Islet precursor cell (in vitro differentiated cells): ENCODE data around the gene NVL.

Source experiments
- DNase-seq: peaks from one replicate; pipeline ENCODE4 v3.0.0-alpha.2; 2018

The NVL gene

DNA sequence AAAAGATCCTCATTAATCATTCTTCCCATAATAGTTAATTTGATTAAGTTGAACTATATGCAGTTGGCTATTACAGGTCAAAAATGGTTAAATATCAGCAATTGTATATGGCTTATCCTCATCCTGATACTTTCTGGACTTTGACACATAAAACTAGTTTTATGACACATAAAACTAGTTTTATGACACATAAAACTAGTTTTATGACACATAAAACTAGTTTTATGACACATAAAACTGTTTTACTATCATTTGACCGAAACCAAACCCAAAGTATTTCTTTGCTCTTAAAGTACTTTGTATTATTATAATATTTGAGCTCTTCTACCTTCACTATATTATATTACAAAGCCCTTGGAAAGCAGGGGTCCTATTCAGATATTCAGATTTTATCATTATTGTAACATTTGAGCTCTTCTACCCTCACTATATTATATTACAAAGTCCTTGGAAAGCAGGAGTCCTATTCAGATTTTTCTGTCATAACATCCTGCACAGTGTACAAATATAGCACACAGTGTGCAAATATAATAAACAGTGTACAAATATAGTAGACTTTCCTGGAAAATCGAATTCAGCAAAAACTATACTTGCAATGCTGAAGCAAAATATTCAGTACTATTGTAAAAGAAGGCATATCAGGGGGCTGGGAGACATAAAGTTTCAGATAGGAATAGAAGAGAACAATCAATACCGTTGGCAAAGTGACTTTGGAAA lies 53.0 kb downstream of the NVL start:
- DNase-seq = no peak

GRCh38 chr1:224274970-224275626 lies 54.9 kb downstream of the NVL start:
- no peak for DNase-seq

DNA sequence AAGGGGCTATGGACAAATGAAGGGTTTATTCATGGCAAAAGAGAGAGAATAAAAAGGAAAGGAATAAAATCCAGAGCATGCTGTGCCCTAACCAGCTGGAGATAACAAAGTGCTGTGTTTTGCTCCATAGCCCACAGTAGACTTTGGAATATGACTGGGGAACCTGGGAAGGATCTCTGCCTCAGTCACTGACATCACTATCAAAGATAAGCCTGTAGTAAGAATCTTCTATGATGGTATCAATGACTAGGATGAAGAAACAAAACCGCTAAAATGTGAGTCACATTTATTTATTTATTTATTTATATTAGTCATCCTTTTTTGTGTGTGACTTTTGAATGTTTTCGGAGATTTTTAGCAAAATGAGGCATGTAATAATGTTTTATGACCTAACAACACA lies 56.3 kb downstream of the NVL start:
- DNase-seq = no peak

DNA sequence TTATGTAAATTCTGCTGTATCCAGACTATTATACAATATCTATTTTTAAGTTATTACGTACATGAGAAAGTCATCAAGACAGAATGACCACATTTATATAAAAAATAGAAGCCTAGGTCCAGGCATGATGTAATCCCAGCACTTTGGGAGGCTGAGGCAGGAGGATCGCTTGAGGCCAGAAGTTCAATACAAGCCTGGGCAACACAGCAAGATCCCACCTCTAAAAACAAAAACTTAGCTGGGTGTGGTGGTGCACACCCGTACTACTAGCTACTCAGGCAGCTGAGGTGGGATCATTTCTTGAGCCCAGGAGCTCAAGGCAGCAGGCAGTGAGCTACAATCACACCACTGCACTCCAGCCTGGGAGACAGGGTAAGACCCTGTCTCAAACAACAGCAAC lies 58.9 kb downstream of the NVL start:
- no peak for DNase-seq

DNA sequence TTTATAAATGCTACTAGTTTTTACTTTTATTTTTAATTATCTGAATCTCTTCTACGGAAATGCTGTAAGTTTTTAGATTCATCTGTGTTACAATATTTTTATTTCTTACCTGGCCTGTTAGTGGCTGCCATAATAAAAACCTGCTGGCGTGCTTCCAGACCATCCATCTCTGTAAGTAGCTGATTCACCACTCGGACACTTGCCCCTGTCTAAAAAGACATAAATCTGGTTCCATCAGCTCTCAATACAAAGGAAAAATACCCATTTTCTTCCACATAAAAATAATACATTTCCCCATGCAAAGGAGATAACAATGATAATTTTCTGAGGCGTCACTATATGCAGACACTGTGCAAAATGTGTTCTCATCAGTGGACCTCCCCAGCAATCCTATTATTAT lies 62.0 kb downstream of the NVL start:
- no peak for DNase-seq

DNA sequence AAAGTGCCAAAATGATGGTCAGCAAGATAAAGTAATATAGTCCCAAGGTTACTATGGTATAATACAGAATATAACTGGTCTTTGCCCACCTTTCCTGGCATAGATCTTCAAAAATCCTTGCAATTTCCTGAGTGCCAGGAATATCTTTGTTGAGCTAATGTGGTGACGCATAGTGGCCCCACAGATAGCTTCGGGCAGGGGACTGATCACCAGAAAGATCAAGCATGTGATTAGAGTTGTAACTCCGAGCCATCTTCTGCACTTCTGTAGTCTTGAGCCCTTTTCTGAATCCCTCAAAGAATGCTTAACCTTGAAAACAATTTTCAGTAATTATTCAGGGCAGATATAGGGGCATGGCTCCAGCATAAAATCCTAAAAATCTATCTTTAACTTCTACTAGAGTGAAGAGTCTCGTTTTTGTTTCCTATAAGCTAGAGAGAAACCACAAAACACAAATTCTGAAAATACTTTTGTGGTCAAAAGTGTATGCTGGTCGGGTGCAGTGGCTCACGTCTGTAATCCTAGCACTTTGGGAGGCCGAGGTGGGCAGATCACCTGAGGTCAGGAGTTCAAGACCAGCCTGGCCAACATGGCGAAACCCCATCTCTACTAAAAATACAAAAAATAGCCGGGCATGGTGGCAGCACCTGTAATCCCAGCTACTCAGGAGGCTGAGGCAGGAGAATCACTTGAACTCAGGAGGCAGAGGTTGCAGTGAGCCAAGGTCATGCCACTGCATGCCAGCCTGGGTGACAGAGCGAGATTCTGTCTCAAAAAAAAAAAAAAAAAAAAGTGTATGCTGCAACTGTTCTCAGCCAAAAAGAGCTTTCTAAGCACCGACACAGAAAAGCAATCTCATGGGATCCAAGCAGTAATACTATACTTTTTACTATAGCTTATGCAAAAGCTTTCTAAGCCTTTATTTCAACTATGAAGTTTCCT lies 62.8 kb downstream of the NVL start:
- DNase-seq = peak; percentile 71

DNA sequence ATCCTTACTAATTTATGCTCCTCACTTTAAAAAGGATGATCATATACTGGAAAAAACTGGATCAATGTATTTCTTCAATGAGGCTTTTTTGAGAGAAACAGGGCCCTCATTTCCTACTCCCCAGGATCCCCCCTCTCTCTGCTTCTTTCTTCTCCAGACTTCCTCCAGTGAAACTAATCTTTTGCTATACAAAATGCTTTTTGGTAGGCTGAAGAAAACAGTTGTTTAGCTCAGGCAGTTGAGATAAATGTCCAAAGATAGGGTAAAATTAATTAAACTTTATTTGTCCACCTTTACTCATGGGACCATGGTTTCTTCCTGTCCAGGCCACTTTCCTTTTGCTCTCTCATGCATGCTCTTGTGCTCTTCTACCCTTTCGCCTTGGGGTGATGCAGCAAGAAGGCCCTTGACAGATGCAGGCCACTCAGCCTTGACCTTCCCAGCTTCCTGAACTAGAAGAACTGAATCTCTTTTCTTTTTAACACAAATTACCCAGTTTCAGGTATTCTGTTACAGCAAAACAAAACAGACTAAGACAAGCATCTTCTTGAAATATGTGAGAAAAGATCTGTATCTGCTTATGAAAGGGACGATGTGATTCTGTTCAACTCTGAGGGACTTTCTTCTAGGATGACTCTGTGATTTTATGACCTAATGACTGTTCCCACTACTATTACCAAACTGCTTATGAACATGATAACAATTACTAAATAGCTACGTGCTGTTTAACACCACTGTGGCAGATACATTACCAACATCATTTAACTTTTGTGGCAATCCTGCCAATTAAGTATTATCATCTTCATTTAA lies 63.7 kb downstream of the NVL start:
- no peak for DNase-seq

- no peak for DNase-seq
These were observed 65.7 kb downstream of the NVL start for GRCh38 chr1:224264321-224264720.

DNA sequence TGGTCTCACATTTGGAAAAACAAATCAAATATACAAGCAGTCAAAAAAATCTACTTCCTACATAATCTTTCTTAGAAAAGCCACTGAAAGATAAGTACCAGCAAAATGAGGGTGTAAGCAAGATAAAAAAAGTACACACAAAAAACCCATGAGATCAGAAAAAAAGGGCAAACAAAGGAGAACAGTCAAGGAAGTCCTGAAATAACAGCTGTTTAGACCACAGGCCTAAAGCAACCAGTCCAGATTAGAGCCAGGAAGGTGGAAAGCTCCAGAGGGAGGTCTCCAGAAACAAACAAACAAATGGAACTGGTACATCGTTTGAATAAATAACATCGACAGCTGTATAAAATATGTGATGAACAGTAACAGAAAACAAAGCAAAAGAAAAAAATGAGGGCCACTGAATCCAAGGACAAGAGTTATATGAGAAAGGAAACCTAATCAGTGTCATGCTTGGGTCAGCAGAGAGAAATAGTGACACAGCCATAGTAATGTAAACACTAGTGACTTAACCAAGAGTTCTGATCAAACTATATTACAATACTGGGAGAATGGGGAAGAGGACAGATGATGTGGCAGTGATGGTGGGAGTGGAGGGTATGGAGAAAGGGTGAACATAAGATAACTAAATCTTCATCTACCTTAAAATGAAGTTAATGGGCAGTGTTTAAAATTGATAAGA lies 67.5 kb downstream of the NVL start:
- DNase-seq = no peak

DNA sequence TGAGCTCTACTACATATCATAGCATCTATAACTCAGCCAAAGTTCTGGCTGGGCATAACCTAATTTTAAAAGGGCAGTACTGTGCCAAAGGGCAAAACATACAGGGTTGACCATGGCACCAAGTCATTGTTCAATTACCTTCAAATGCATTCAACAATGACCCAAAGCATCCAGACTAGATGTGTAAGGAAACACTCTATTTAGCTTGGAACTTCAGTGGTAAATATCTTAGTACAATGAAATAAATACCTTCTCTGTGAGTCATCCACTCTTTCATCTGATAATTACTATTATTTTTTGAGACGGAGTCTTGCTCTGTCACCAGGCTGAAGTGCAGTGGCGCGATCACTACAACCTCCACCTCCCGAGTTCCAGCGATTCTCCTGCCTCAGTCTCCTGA lies 70.0 kb downstream of the NVL start:
- DNase-seq = no peak

DNA sequence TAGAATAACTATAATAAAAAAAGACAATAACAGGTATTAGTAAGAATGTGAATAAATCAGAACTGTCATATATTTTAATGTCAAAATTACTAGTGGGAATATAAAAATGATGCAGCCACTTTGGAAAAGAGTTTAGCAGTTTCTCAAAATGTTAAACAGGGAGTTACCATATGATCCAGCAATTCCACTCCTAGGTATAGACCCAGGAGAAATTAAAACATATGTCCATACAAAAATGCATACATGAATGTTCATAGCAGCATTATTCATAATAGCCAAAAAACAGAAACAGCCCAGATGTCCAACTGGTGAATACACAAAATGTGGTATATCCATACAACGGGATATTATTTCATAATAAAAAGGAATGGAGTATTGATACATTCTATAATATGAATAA lies 71.6 kb downstream of the NVL start:
- no peak for DNase-seq

GRCh38 chr1:224256640-224257039 lies 73.3 kb downstream of the NVL start:
- peak; percentile 59 for DNase-seq

GRCh38 chr1:224253721-224254120 lies 76.3 kb downstream of the NVL start:
- no peak for DNase-seq

- no peak for DNase-seq
These were observed 77.5 kb downstream of the NVL start for GRCh38 chr1:224252479-224252878.

DNA sequence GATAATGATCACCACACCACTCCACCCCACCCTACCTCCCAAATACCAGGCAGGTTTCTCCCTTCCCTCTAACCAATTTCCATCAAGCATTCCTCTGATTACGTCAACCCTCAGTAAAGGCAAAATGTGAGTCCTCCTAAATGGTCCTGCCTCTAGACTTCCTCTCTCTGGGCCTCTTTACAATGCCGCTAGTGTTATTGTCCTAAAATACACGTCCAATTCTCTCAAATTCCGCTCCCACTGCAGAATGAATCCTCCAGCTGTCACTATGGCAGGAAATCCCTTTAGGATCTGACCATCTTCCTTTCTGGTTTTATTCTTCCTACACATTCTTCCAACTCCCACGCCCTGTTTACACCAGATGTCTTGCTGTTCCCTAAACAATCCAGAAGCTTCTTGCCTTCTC lies 78.2 kb downstream of the NVL start:
- DNase-seq = peak; percentile 87

DNA sequence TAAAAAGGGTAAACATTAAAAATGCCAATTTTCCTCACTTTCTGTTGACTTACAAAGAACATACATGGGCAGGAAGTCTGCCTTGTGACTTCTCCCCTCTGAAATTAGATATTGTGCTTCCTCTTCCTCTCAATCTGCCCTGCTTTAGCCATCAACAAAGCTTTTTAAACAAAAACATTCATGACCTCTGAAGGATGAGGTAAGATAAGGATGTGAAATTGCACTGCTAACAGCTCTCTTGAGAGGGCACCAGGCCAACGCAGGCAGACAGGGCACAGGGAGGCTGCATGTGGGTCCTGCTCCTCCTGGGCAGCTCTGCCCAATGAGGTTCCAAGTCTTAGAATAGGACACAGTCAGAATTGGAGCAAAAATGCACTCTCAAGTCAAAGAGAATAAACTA lies 84.8 kb downstream of the NVL start:
- DNase-seq = no peak

DNA sequence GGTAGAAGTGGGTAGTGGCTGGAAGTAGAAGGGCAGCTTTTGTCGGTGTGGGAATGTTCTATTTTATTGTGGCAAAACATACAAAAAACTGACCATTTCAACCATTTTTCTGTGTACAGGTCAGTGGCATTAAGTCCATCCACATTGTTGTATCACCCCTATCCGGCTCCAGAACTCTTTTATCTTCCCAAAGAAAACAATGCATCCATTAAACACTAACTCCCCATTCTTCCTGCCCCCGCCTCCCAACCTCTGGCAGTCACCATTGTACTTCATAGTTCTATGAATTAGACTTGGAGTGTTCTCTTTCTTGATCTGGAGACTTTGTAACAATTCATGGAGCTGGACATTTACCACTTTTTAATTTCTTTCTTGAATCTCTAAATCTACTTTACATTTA lies 91.2 kb downstream of the NVL start:
- no peak for DNase-seq

- DNase-seq = no peak
These were observed 91.8 kb downstream of the NVL start for GRCh38 chr1:224238212-224238611.

- DNase-seq = no peak
These were observed 92.7 kb downstream of the NVL start for GRCh38 chr1:224237119-224237881.

DNA sequence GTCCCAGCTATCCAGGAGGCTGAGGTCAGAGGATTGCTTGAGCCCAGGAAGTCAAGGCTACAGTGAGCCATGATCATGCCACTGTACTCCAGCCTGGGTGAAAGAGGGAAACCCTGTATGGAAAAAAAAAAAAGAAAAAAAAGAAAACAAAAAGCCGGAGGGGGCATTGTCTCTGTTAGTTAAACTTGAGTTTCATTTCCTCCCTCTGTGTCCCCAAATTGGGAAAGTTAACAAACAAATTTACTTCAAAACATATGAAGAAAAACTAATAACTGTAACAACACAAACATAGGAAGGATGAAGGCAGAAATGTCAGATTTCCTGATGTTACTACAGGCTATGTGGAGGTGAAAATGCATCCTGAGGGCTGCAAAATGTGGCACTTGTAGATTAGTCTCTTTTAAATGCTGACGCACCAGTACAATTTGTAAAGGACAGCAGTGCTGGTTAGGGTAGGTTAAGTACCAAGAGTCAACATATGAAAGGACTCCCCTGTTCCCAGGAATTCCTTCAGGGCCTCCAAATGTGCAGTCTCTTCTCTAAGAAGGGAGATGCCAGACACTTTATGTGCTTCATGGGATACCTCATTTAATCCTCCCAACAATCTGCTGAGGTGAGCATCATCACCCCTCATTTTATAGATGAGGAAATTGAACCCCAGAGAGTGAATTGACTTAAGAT lies 94.0 kb downstream of the NVL start:
- no peak for DNase-seq

GRCh38 chr1:224234017-224234416 lies 96.0 kb downstream of the NVL start:
- DNase-seq = no peak
